GM18511 (cell line): Measurements from ENCODE around the gene PEX26.
"Not testable (repeated sequence)": the region's sequence is repeated elsewhere in the genome, so short reads cannot be mapped to it uniquely, and the experiment has no call there.

ENCODE experiments used
- ATAC-seq: cut with Tn5 transposase; IDR thresholded peaks from one replicate; pipeline ENCODE4 v1.9.1; 2021; ENCODE audit warnings: mild to moderate bottlenecking, moderate library complexity; ENCODE audit not compliant: unreplicated experiment

Gene PEX26

GRCh38 chr22:18056161-18056666, 21.6 kb upstream of the PEX26 start:
- peak; percentile 53 for ATAC-seq

GRCh38 chr22:18056807-18057474, 20.8 kb upstream of the PEX26 start:
- ATAC-seq = peak; percentile 73

GRCh38 chr22:18057568-18058209, 20.1 kb upstream of the PEX26 start:
- ATAC-seq = peak; percentile 61

GRCh38 chr22:18058371-18059093, 19.3 kb upstream of the PEX26 start:
- ATAC-seq = no peak

GRCh38 chr22:18059094-18059417, 18.7 kb upstream of the PEX26 start:
- no peak for ATAC-seq

- ATAC-seq = no peak
Observed at GRCh38 chr22:18059473-18059872, 18.3 kb upstream of the PEX26 start.

GRCh38 chr22:18059991-18060390, 17.8 kb upstream of the PEX26 start:
- no peak for ATAC-seq

GRCh38 chr22:18060646-18061620, 16.9 kb upstream of the PEX26 start:
- ATAC-seq = no peak

GRCh38 chr22:18062421-18062820, 15.4 kb upstream of the PEX26 start:
- no peak for ATAC-seq

GRCh38 chr22:18063306-18063705, 14.5 kb upstream of the PEX26 start:
- ATAC-seq = no peak

GRCh38 chr22:18063715-18064114, 14.1 kb upstream of the PEX26 start:
- ATAC-seq = not testable (repeated sequence)

- no peak for ATAC-seq
Observed at GRCh38 chr22:18064636-18065035, 13.2 kb upstream of the PEX26 start.

GRCh38 chr22:18065256-18065655, 12.5 kb upstream of the PEX26 start:
- ATAC-seq = no peak

- peak; percentile 56 for ATAC-seq
Observed at GRCh38 chr22:18066181-18066859, 11.5 kb upstream of the PEX26 start.

- ATAC-seq = no peak
Observed at GRCh38 chr22:18067121-18067520, 10.7 kb upstream of the PEX26 start.

GRCh38 chr22:18067548-18068341, 10.0 kb upstream of the PEX26 start:
- ATAC-seq = no peak

- ATAC-seq = no peak
Observed at GRCh38 chr22:18068381-18068988, 9.3 kb upstream of the PEX26 start.

- no peak for ATAC-seq
Observed at GRCh38 chr22:18069041-18069440, 8.7 kb upstream of the PEX26 start.

- no peak for ATAC-seq
Observed at GRCh38 chr22:18070041-18070440, 7.7 kb upstream of the PEX26 start.
